ENCODE measurements around the gene PLEKHM2. TPM values are rescaled to one million over a fixed set of nuclear protein-coding genes. Genes with fewer than 3 reads are reported as not detected.

Gene PLEKHM2
- total and polyA plus RNA-seq, 4 donors = 23.9 to 81.7 (median 74.5) TPM

DNA sequence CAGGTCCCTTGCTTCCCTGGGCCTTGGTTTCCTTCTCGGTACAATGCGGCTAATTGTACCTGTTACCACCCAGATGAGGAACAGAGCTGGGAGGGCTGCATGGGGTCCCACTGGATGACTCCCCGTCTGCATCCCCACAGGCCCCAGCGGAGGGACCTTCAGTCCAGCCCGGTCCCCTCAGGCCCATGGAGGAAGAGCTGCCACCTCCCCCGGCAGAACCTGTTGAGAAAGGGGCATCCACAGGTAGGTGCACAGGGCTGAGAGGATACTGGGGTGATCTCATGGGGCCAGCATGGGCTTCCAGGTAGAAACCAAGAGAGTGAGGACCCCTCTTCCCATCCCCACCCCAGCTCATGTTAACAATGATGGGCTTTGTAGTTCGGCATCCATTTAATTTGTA lies 84.3 kb downstream of the PLEKHM2 start:
- H3K27ac ChIP-seq (ENCODE audit: low read depth in 1 of 2, low read length in 2 of 2) = peak overlapping the region in 1 of 2 donors; percentile 0
- WGBS, 2 donors = 91 to 92% methylated on average over 7 of the region's 7 CpGs
- no peak overlapping the region for H3K4me3 ChIP-seq (ENCODE audit: low read length in 2 of 2)
- no peaks in the 10 kb centered on the region for H3K27me3 ChIP-seq (ENCODE audit: control insufficient read depth in 1 of 2, insufficient read depth in 2 of 2, low read length in 1 of 2)
- no peaks in the 10 kb centered on the region for H3K4me1 ChIP-seq (ENCODE audit: control insufficient read depth in 1 of 2, insufficient read depth in 2 of 2, low read length in 2 of 2)
- DNase-seq = no peak
- ATAC-seq (ENCODE audit: low FRiP score) = no peak
- intact Hi-C loops (cut with DNase I) = no loop called here
- H3K9me3 ChIP-seq (ENCODE audit: control insufficient read depth, low read length) = no peaks in the 10 kb centered on the region
- H3K36me3 ChIP-seq (ENCODE audit: control insufficient read depth in 1 of 2, insufficient read depth in 2 of 2, low read length in 1 of 2) = peaks cover 2 to 25% of the 10 kb centered on the region in 2 donors

DNA sequence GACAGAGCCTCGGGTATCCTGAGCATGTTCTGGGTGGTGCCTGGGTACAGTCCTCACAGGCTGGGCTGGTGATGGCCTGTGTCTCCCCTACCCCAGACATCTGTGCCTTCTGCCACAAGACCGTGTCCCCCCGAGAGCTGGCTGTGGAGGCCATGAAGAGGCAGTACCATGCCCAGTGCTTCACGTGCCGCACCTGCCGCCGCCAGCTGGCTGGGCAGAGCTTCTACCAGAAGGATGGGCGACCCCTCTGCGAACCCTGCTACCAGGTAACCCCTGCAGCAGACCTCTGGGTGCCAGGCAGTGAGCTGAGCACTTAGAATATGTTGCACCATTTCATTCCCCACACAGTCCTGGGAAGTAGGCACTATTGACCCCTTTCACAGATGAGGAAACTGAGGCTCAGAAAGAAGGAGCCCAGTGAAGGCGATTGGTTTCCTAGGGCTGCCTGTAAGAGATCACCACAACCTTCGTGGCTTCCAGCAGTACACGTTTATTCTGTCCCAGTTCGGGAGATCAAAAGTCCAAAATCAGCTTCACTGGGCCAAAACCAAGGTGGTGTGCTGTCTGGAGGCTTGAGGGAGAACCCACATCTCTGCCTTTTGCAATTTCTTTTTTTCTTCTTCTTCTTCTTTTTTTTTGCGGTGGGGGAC lies 86.3 kb downstream of the PLEKHM2 start:
- WGBS, 2 donors = 79 to 84% methylated on average over 14 of the region's 14 CpGs

GRCh38 chr1:15771836-15772515 lies 87.9 kb downstream of the PLEKHM2 start:
- intact Hi-C loops (cut with DNase I) = no loop called here
- Histone ChIP-seq H3K9me3 (ENCODE audit: control insufficient read depth, low read length) (no peaks in the 10 kb centered on the region), H3K27me3 (ENCODE audit: control insufficient read depth in 1 of 2, insufficient read depth in 2 of 2, low read length in 1 of 2) (no peaks in the 10 kb centered on the region), H3K36me3 (ENCODE audit: control insufficient read depth in 1 of 2, insufficient read depth in 2 of 2, low read length in 1 of 2) (peaks cover 2 to 28% of the 10 kb centered on the region in 2 donors), H3K4me1 (ENCODE audit: control insufficient read depth in 1 of 2, insufficient read depth in 2 of 2, low read length in 2 of 2) (no peaks in the 10 kb centered on the region), H3K4me3 (ENCODE audit: low read length in 2 of 2) (no peak overlapping the region), H3K27ac (ENCODE audit: low read depth in 1 of 2, low read length in 2 of 2) (peak overlapping the region in 1 of 2 donors; percentile 18)
- DNase-seq (no peak), ATAC-seq (ENCODE audit: low FRiP score) (no peak)
- 53 to 60% methylated on average over 6 of the region's 6 CpGs for WGBS, 2 donors

More for the DNA sequence above, 86.3 kb downstream of the PLEKHM2 start:
- peak overlapping the region in 1 of 2 donors; percentile 32 for H3K27ac ChIP-seq (ENCODE audit: low read depth in 1 of 2, low read length in 2 of 2)
- no peaks in the 10 kb centered on the region for H3K27me3 ChIP-seq (ENCODE audit: control insufficient read depth in 1 of 2, insufficient read depth in 2 of 2, low read length in 1 of 2)
- intact Hi-C loops (cut with DNase I) = no loop called here
- H3K9me3 ChIP-seq (ENCODE audit: control insufficient read depth, low read length) = no peaks in the 10 kb centered on the region
- no peak for ATAC-seq (ENCODE audit: low FRiP score)
- no peak overlapping the region for H3K4me3 ChIP-seq (ENCODE audit: low read length in 2 of 2)
- peaks cover 2 to 25% of the 10 kb centered on the region in 2 donors for H3K36me3 ChIP-seq (ENCODE audit: control insufficient read depth in 1 of 2, insufficient read depth in 2 of 2, low read length in 1 of 2)
- DNase-seq = no peak
- no peaks in the 10 kb centered on the region for H3K4me1 ChIP-seq (ENCODE audit: control insufficient read depth in 1 of 2, insufficient read depth in 2 of 2, low read length in 2 of 2)

GRCh38 chr1:15775706-15776105 lies 91.6 kb downstream of the PLEKHM2 start:
- H3K36me3 ChIP-seq (ENCODE audit: control insufficient read depth in 1 of 2, insufficient read depth in 2 of 2, low read length in 1 of 2) = peaks cover 7 to 32% of the 10 kb centered on the region in 2 donors
- 41 to 43% methylated on average over 2 of the region's 2 CpGs for whole genome bisulfite sequencing, 2 donors
- no peaks in the 10 kb centered on the region for H3K4me1 ChIP-seq (ENCODE audit: control insufficient read depth in 1 of 2, insufficient read depth in 2 of 2, low read length in 2 of 2)
- no peak overlapping the region for H3K27ac ChIP-seq (ENCODE audit: low read depth in 1 of 2, low read length in 2 of 2)
- DNase-seq (no peak), ATAC-seq (ENCODE audit: low FRiP score) (no peak)
- H3K27me3 ChIP-seq (ENCODE audit: control insufficient read depth in 1 of 2, insufficient read depth in 2 of 2, low read length in 1 of 2) = no peaks in the 10 kb centered on the region
- H3K4me3 ChIP-seq (ENCODE audit: low read length in 2 of 2) = no peak overlapping the region
- H3K9me3 ChIP-seq (ENCODE audit: control insufficient read depth, low read length) = no peaks in the 10 kb centered on the region
- intact Hi-C loops (cut with DNase I) = no loop called here

DNA sequence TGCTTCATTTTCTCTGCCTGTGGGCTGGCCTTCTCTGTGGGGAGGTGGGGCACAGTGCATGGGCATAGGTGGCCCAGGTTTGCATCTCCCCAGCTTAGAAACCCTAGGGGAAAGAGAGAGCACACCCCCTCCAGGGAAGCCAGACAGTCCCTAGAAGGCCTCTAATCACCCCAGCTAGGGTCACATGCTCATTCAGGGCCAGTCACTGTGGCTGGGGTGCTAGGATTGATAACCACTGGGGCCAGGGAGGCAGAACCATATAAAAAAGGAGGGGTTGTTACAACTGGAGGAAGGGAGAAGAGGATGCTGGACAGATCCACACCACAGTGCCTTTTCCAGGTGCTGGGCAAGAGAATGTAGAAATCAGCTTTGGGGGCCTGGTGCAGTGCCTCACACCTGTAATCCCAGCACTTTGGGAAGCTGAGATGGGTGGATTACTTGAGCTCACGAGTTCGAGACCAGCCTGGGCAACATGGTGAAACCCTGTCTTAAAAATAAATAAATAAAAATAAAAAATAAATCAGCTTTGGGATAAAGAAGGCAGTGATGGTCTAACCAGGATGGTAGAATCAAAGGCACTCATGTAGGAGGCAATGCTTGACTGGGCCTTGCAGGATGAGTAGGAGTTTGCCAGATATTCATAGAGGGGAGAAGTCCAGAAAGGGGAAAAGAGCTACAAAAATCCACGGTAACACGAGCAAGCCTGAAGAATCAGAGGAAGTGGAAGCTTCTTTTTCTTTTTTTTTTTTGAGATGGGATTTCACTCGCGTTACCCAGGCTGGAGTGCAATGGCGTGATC lies 94.0 kb downstream of the PLEKHM2 start:
- DNase-seq (no peak), ATAC-seq (ENCODE audit: low FRiP score) (no peak)
- H3K27ac ChIP-seq (ENCODE audit: low read depth in 1 of 2, low read length in 2 of 2) = peak overlapping the region in 1 of 2 donors; percentile 46
- no peaks in the 10 kb centered on the region for H3K4me1 ChIP-seq (ENCODE audit: control insufficient read depth in 1 of 2, insufficient read depth in 2 of 2, low read length in 2 of 2)
- intact Hi-C loops (cut with DNase I) = no loop called here
- WGBS, 2 donors = 69 to 75% methylated on average over 7 of the region's 7 CpGs
- H3K27me3 ChIP-seq (ENCODE audit: control insufficient read depth in 1 of 2, insufficient read depth in 2 of 2, low read length in 1 of 2) = no peaks in the 10 kb centered on the region
- H3K9me3 ChIP-seq (ENCODE audit: control insufficient read depth, low read length) = no peaks in the 10 kb centered on the region
- peaks cover 11 to 24% of the 10 kb centered on the region in 2 donors for H3K36me3 ChIP-seq (ENCODE audit: control insufficient read depth in 1 of 2, insufficient read depth in 2 of 2, low read length in 1 of 2)
- H3K4me3 ChIP-seq (ENCODE audit: low read length in 2 of 2) = no peak overlapping the region

Other genes starting within 250 kb of the PLEKHM2 start
- 1 to 10 TPM; 2.7 to 3.6 TPM for gene CTRC, start 245.9 kb upstream of the PLEKHM2 start, total RNA-seq
- gene CTRC, start 245.9 kb upstream of the PLEKHM2 start, polyA plus RNA-seq = 1 to 10 TPM; 3.1 to 4.3 TPM
- 1 to 10 TPM in 1 of 2 donors, not detected in 1; 1.3 TPM for gene CELA2A, start 227.6 kb upstream of the PLEKHM2 start, total RNA-seq
- 1 to 10 TPM in 1 of 2 donors, under 1 TPM in 1; 0.63 to 1.8 TPM for gene CELA2A, start 227.6 kb upstream of the PLEKHM2 start, polyA plus RNA-seq
- under 1 TPM; 0.45 to 0.57 TPM for gene CELA2B, start 208.2 kb upstream of the PLEKHM2 start, total RNA-seq
- under 1 TPM in 1 of 2 donors, not detected in 1; 0.77 TPM for gene CELA2B, start 208.2 kb upstream of the PLEKHM2 start, polyA plus RNA-seq
- gene CASP9, start 160.1 kb upstream of the PLEKHM2 start, total RNA-seq = 1 to 10 TPM; 9.3 to 9.4 TPM
- gene CASP9, start 160.1 kb upstream of the PLEKHM2 start, polyA plus RNA-seq = 10 to 100 TPM in 1 of 2 donors, 1 to 10 TPM in 1; 7.6 to 25.3 TPM
- 10 to 100 TPM; 18.0 to 19.9 TPM for gene DNAJC16, start 157.5 kb upstream of the PLEKHM2 start, total RNA-seq
- 10 to 100 TPM in 1 of 2 donors, 1 to 10 TPM in 1; 3.9 to 11.3 TPM for gene DNAJC16, start 157.5 kb upstream of the PLEKHM2 start, polyA plus RNA-seq
- under 1 TPM; 0.13 to 0.18 TPM for gene AGMAT, start 99.3 kb upstream of the PLEKHM2 start, total RNA-seq
- gene AGMAT, start 99.3 kb upstream of the PLEKHM2 start, polyA plus RNA-seq = 1 to 10 TPM in 1 of 2 donors, under 1 TPM in 1; 0.13 to 1.4 TPM
- 10 to 100 TPM; 24.7 to 29.6 TPM for gene DDI2, start 66.9 kb upstream of the PLEKHM2 start, total RNA-seq
- gene DDI2, start 66.9 kb upstream of the PLEKHM2 start, polyA plus RNA-seq = 1 to 10 TPM; 4.7 to 5.4 TPM
- 1 to 10 TPM; 2.5 to 4.3 TPM for gene SLC25A34, start 51.9 kb downstream of the PLEKHM2 start, total RNA-seq
- gene SLC25A34, start 51.9 kb downstream of the PLEKHM2 start, polyA plus RNA-seq = 1 to 10 TPM; 5.6 to 9.8 TPM
- gene TMEM82, start 58.2 kb downstream of the PLEKHM2 start, total RNA-seq = not detected
- 1 to 10 TPM in 1 of 2 donors, not detected in 1; 5.8 TPM for gene TMEM82, start 58.2 kb downstream of the PLEKHM2 start, polyA plus RNA-seq
- gene FBLIM1, start 74.5 kb downstream of the PLEKHM2 start, total RNA-seq = 100 to 1,000 TPM; 418 to 507 TPM
- gene FBLIM1, start 74.5 kb downstream of the PLEKHM2 start, polyA plus RNA-seq = 100 to 1,000 TPM; 192 to 584 TPM
- gene UQCRHL, start 123.3 kb downstream of the PLEKHM2 start, total RNA-seq = 1 to 10 TPM; 1.2 to 1.3 TPM
- gene UQCRHL, start 123.3 kb downstream of the PLEKHM2 start, polyA plus RNA-seq = 1 to 10 TPM; 1.3 to 4.6 TPM
- gene SPEN, start 163.4 kb downstream of the PLEKHM2 start, total RNA-seq = 100 to 1,000 TPM in 1 of 2 donors, 10 to 100 TPM in 1; 76.9 to 102 TPM
- gene SPEN, start 163.4 kb downstream of the PLEKHM2 start, polyA plus RNA-seq = 10 to 100 TPM; 19.8 to 26.4 TPM

Data from aorta (tissue), 5 donors.